ENCODE measurements around the gene MYOT. TPM values are rescaled to one million over a fixed set of nuclear protein-coding genes. Genes with fewer than 3 reads are reported as not detected.
"Not testable (repeated sequence)": the region's sequence is repeated elsewhere in the genome, so short reads cannot be mapped to it uniquely, and the experiment has no call there.

Gene MYOT
- total RNA-seq, 1 donor from 2014 or later, result not detected

DNA sequence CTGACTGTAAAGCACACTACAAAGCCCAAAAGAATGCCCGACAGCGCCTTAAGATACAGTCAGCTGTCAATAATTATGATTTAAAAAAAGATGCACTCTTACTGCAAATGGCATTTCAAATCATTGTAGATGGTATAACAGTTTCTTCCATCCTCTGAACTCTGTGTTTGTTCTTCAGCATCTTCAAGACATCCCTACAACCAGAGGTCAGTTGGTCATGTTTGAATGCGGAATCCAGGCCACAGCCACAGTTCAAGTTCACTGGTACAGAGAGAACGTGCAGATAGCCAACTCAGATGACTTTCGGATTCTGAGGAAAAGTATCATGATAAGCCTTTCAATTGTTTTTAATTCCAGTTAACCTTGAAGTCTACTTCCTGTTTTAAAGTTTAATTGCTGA, 8.7 kb upstream of the MYOT start:
- no peak for DNase-seq (ENCODE audit: low spot score)
- Mint-ChIP-seq H3K4me3 (ENCODE audit: low read depth) (no peak overlapping the region), H3K36me3 (ENCODE audit: low read depth) (no peaks in the 10 kb centered on the region), H3K4me1 (ENCODE audit: low read depth) (peaks cover 20% of the 10 kb centered on the region), H3K27ac (no peak overlapping the region), H3K27me3 (ENCODE audit: low read depth) (no peaks in the 10 kb centered on the region), H3K9me3 (no peaks in the 10 kb centered on the region)
- intact Hi-C loops (cut with micrococcal nuclease), result no loop called here

DNA sequence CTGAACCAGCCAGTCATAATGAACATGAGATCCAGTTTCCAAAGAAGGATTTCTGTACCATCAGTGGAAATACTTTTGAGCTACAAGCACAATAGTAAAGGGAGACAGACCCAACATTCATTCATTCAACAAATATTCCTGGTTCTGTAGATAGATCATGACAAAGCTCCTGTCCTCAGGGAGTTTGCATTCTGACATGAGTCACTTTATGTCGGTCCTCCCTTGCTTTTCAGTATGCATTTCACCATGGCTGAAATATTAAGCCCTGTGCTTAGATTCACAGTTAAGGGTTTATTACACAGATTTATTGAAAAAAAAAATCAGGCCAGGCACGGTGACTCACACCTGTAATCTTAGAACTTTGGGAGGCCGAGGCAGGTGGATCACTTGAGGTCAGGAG, 5.4 kb upstream of the MYOT start:
- no peaks in the 10 kb centered on the region for H3K27me3 Mint-ChIP-seq (ENCODE audit: low read depth)
- H3K27ac Mint-ChIP-seq, result no peak overlapping the region
- peaks cover 16% of the 10 kb centered on the region for H3K4me1 Mint-ChIP-seq (ENCODE audit: low read depth)
- no peak for DNase-seq (ENCODE audit: low spot score)
- H3K4me3 Mint-ChIP-seq (ENCODE audit: low read depth), result no peak overlapping the region
- intact Hi-C loops (cut with micrococcal nuclease), result no loop called here
- H3K9me3 Mint-ChIP-seq, result no peaks in the 10 kb centered on the region
- H3K36me3 Mint-ChIP-seq (ENCODE audit: low read depth), result no peaks in the 10 kb centered on the region

DNA sequence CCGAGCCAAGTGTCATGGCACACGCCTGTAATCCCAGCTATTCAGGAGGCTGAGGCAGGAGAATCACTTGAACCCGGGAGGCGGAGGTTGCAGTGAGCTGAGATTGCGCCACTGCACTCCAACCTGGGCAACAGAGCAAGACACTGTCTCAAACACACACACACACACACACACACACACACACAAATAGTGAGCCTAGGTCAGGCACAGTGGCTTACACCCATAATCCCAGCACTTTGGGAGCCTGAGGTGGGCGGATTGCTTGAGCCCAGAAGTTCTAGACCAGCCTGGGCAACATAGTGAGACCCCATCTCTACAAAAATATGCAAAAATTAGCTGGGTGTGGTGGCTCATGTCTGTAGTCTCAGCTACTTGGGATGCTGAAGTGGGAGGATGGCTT, 4.0 kb upstream of the MYOT start:
- H3K27me3 Mint-ChIP-seq (ENCODE audit: low read depth); H3K27ac Mint-ChIP-seq; intact Hi-C loops (cut with micrococcal nuclease); H3K4me3 Mint-ChIP-seq (ENCODE audit: low read depth); H3K9me3 Mint-ChIP-seq; H3K4me1 Mint-ChIP-seq (ENCODE audit: low read depth); H3K36me3 Mint-ChIP-seq (ENCODE audit: low read depth); DNase-seq (ENCODE audit: low spot score): not testable (repeated sequence)

DNA sequence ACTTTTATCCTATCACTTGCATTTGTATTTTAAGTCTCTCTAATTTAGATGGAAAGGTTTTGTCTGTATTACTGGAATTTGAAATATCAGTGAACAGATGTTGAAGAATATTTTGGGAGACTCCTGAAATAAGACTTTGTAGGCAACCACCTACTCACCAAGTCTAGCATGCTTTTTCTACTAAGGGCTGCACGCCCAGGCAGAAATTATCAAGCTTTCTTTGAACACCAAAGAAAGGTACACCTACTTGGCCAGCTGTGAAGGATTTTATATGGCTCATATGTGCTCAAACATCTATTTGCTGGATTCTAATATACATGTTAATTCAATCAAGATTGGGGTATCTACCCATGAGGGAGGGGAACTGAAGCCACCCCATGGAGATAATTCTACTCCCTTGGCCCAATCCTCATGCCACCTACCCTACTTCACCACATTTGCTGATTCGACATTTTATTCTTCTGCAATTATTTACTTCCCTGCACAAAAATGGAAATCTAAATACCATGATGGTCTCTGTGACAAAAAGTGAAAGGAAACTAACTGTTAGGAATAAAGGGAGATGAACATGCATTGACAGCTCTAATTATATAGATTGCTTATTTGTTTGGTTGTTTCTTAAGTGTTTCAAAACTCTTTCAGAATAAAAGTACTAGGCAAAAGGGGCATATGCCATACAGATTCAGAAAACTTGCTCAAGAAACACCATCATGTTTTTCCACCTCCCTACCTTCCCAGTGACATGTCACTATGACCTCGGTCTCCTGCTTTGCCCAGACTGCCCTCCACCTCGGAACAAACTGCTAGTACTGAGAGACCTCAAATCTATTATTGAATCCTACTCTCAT, 895 bp upstream of the MYOT start:
- no peak for DNase-seq (ENCODE audit: low spot score)
- Mint-ChIP-seq H3K4me1 (ENCODE audit: low read depth) (peaks cover 4% of the 10 kb centered on the region), H3K36me3 (ENCODE audit: low read depth) (no peaks in the 10 kb centered on the region), H3K4me3 (ENCODE audit: low read depth) (no peak overlapping the region), H3K27ac (no peak overlapping the region), H3K9me3 (no peaks in the 10 kb centered on the region), H3K27me3 (ENCODE audit: low read depth) (peaks cover 4% of the 10 kb centered on the region)
- intact Hi-C loops (cut with micrococcal nuclease), result no loop called here

DNA sequence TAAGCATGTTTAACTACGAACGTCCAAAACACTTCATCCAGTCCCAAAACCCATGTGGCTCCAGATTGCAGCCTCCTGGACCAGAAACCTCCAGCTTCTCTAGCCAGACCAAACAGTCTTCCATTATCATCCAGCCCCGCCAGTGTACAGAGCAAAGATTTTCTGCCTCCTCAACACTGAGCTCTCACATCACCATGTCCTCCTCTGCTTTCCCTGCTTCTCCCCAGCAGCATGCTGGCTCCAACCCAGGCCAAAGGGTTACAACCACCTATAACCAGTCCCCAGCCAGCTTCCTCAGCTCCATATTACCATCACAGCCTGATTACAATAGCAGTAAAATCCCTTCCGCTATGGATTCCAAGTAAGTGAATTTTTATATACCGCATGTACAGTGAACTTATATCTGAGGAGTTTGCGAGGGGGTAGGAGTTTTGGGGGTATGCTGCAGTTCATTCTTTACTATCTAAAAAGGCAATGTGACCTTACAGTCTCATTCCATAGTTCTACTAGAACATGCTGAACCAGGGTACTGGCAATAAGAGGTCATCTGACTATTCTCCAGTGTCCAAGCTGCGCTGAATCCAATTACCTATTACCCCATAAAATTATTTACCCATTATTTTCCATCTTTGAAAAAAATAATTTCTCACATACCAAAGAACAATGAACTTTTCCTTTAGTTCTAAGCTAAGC, 3.1 kb downstream of the MYOT start:
- DNase-seq (ENCODE audit: low spot score), result no peak
- H3K27ac Mint-ChIP-seq, result no peak overlapping the region
- H3K36me3 Mint-ChIP-seq (ENCODE audit: low read depth), result no peaks in the 10 kb centered on the region
- H3K4me3 Mint-ChIP-seq (ENCODE audit: low read depth), result no peak overlapping the region
- H3K27me3 Mint-ChIP-seq (ENCODE audit: low read depth), result peaks cover 7% of the 10 kb centered on the region
- intact Hi-C loops (cut with micrococcal nuclease), result no loop called here
- H3K9me3 Mint-ChIP-seq, result no peaks in the 10 kb centered on the region
- H3K4me1 Mint-ChIP-seq (ENCODE audit: low read depth), result no peaks in the 10 kb centered on the region

DNA sequence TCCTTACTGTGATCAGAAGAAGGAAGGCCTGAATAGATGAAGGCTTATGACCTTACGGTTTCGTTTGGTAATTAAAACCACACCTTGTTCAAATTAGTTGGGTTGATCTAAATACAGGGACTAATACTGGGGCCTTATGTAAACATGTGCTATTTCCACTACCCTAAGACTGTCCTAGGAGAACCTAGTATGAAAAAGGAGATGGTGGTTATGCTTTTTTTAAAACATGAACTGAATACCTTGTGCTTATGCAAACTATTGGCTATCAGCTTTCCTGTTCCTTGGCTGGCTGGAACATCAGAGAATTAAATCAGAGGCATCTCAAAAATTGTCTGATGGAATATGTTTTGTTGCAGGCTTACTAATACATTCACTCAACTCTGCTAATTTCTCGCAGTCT, 3.9 kb downstream of the MYOT start:
- no peaks in the 10 kb centered on the region for H3K9me3 Mint-ChIP-seq
- H3K4me3 Mint-ChIP-seq (ENCODE audit: low read depth), result no peak overlapping the region
- intact Hi-C loops (cut with micrococcal nuclease), result no loop called here

DNA sequence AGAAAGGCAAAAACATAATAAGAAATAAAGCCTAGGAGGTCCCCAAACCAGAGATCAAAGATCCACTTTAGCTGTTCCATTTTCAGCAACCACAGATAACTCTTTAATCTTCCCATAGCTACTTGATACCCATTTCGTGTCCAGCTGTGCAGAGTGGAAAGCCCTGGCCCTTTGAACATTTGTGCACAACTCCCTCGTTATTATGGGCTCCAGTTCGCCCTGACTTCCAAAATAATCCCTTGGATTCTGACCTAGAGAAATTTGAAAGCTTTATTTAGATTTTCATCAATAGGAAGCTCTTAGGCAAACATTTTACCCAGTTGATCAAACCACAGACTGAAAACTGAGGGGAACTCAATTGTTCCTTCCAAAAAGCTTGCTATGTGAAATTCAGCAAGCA, 4.8 kb downstream of the MYOT start:
- H3K27ac Mint-ChIP-seq, result no peak overlapping the region
- DNase-seq (ENCODE audit: low spot score), result no peak
- H3K4me3 Mint-ChIP-seq (ENCODE audit: low read depth), result no peak overlapping the region
- no peaks in the 10 kb centered on the region for H3K36me3 Mint-ChIP-seq (ENCODE audit: low read depth)
- peaks cover 7% of the 10 kb centered on the region for H3K27me3 Mint-ChIP-seq (ENCODE audit: low read depth)
- intact Hi-C loops (cut with micrococcal nuclease), result no loop called here
- H3K9me3 Mint-ChIP-seq, result no peaks in the 10 kb centered on the region
- no peaks in the 10 kb centered on the region for H3K4me1 Mint-ChIP-seq (ENCODE audit: low read depth)

More for the DNA sequence above, 3.9 kb downstream of the MYOT start:
- H3K4me1 Mint-ChIP-seq (ENCODE audit: low read depth), result no peaks in the 10 kb centered on the region
- no peak for DNase-seq (ENCODE audit: low spot score)
- H3K36me3 Mint-ChIP-seq (ENCODE audit: low read depth), result no peaks in the 10 kb centered on the region
- no peak overlapping the region for H3K27ac Mint-ChIP-seq
- peaks cover 7% of the 10 kb centered on the region for H3K27me3 Mint-ChIP-seq (ENCODE audit: low read depth)

DNA sequence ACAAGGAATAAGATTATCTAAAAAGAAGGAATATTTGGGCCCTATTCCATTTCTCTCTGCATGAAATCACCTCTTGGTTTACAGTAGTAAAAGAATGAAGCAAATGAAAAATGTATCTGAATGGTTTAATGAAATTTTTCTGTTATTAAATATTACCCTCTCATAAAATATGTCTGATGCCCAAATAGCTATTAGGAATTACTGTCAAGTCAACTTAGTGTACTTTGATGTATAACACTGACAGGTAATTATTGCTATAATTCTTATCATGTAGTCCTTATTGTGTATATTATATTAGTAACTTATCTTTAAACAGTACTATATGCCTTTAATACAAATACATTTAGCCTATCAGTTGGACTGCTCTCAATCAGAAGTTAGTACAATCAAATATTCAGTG, 8.4 kb downstream of the MYOT start:
- Mint-ChIP-seq H3K27ac (no peak overlapping the region), H3K4me3 (ENCODE audit: low read depth) (no peak overlapping the region), H3K4me1 (ENCODE audit: low read depth) (no peaks in the 10 kb centered on the region), H3K36me3 (ENCODE audit: low read depth) (no peaks in the 10 kb centered on the region), H3K27me3 (ENCODE audit: low read depth) (peaks cover 3% of the 10 kb centered on the region), H3K9me3 (no peaks in the 10 kb centered on the region)
- intact Hi-C loops (cut with micrococcal nuclease), result no loop called here
- DNase-seq (ENCODE audit: low spot score), result no peak

DNA sequence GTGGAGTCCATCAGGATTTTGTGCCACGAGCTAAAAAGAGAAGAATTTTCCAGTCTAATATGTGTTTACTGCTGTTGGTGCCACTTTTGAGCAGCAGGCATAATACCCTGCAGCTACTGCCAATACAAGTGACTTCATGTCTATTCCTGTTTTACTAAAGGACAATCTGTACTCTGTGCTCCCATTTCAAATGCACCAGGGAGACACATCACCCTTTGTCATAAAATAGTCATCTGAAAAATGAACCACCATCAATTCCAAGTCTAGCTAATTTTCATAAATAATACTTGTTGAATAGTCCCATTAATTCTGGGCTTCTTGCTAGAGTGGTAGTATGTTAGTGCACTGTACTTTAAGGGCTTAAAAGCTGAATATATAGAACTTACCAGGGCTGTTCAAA, 12.7 kb downstream of the MYOT start:
- Mint-ChIP-seq H3K4me1 (ENCODE audit: low read depth) (no peaks in the 10 kb centered on the region), H3K27me3 (ENCODE audit: low read depth) (no peaks in the 10 kb centered on the region), H3K9me3 (no peaks in the 10 kb centered on the region), H3K27ac (no peak overlapping the region), H3K4me3 (ENCODE audit: low read depth) (no peak overlapping the region), H3K36me3 (ENCODE audit: low read depth) (no peaks in the 10 kb centered on the region)
- no peak for DNase-seq (ENCODE audit: low spot score)
- intact Hi-C loops (cut with micrococcal nuclease), result loop anchor here (10.0 kb wide), 1 partner anchor 154 kb away; the partner anchor contains the start of gene FAM13B

DNA sequence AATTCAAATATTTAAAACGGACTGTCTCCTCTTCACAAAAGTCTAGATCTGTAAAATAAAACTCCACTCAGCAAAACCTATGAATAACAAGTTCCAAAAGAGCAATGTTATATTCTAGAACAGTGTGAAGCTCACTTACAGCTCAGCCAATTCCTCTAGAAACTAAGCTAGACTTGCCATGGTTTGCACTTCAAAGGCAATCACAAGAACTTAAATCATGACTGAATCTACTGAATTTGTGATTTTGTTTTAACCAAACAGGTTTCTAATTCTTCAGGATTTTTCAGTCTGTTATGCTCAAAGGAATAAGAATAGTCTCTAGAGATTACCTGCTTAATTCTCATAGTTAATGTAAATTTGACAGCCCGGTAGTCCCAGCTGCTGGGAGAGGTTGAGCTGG, 20.2 kb downstream of the MYOT start:
- Mint-ChIP-seq H3K4me3 (ENCODE audit: low read depth) (no peak overlapping the region), H3K36me3 (ENCODE audit: low read depth) (peaks cover 5% of the 10 kb centered on the region), H3K4me1 (ENCODE audit: low read depth) (peaks cover 17% of the 10 kb centered on the region), H3K9me3 (no peaks in the 10 kb centered on the region), H3K27ac (no peak overlapping the region), H3K27me3 (ENCODE audit: low read depth) (no peaks in the 10 kb centered on the region)
- no peak for DNase-seq (ENCODE audit: low spot score)
- intact Hi-C loops (cut with micrococcal nuclease), result loop anchor here (5.0 to 10.0 kb wide), 2 partner anchors 136 to 147 kb away; partner anchors contain the start of genes FAM13B and HNRNPA0

DNA sequence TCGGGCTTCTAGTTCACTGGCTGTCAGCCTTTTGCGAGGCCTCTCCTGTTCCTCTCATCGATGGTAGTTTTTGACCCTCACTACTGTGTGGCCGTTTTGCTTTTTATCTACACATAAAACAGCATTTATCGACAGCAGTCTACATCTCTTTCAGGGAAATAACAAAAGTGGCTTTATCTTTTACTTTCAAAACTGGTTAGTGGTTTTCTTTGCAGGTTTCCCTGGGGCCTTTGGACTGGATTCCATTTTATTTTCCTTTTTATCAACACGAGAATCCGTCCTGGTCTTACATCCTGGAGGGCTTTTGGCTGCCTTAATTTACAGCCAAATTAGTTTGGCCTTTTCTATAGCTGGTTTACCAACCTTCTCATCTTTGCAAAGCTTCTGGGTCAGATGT, 20.8 kb downstream of the MYOT start:
- H3K4me3 Mint-ChIP-seq (ENCODE audit: low read depth), result peak overlapping the region; percentile 85
- intact Hi-C loops (cut with micrococcal nuclease), result loop anchor here (5.0 to 10.0 kb wide), 2 partner anchors 136 to 146 kb away; partner anchors contain the start of genes FAM13B and HNRNPA0
- H3K4me1 Mint-ChIP-seq (ENCODE audit: low read depth), result peaks cover 17% of the 10 kb centered on the region
- peak overlapping the region; percentile 91 for H3K27ac Mint-ChIP-seq
- DNase-seq (ENCODE audit: low spot score), result no peak
- H3K27me3 Mint-ChIP-seq (ENCODE audit: low read depth), result no peaks in the 10 kb centered on the region
- H3K9me3 Mint-ChIP-seq, result no peaks in the 10 kb centered on the region
- peaks cover 5% of the 10 kb centered on the region for H3K36me3 Mint-ChIP-seq (ENCODE audit: low read depth)

DNA sequence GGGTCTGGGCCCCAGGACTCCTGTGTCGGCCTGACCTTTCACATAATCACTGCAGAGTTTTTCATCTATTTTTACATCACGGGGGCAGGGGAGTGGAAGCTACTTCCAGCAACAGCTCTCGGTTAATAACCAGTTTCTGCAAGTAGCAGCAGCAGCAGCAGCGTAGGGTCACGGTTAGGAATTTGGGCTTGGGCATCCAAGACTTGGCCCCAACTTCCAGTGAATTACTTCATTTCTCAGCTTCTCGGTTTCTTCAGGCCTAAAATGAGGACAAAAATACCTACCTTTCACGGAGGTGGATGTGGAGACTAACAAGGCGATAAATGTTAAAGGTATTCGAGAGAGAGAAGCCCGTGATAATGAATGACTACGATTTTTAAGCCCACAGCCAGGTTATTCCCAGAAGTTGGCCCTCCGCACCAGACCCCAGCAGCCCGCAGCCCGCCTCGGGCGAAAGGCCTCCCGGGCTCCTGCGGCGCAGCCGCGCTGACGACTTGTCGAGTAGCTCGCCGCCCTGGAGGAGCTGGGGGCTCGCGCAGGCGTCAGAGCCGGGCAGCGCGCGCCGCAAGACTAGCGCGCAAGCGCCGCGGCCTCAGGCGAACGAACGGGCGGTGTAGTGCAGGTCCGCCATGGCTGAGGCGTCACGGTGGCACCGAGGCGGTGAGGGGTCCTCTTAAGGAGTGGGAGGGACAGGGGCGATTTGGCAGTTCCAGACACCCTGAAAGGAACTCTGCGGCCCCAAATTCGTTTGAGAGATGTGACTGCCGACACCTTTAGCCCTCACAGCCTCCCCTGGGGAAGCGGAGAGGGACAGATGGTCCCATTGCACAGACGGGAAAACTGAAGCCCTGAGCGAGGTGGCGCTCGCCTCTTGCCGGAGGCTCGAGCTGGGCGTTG, 21.5 kb downstream of the MYOT start, which contains the start of gene PKD2L2:
PKD2L2 (plus strand) TSS at position 595 of the 897 bp plus-strand sequence; CDS start at position 630, 35 bp downstream.
- intact Hi-C loops (cut with micrococcal nuclease), result loop anchor here (5.0 to 10.0 kb wide), 2 partner anchors 137 to 146 kb away; partner anchors contain the start of genes FAM13B and HNRNPA0
- Mint-ChIP-seq H3K9me3 (no peaks in the 10 kb centered on the region), H3K4me3 (ENCODE audit: low read depth) (peak within 1 kb of the TSS; percentile 85)

More for the DNA sequence above, 21.5 kb downstream of the MYOT start, which contains the start of gene PKD2L2:
- H3K27me3 Mint-ChIP-seq (ENCODE audit: low read depth), result no peaks in the 10 kb centered on the region
- peaks cover 17% of the 10 kb centered on the region for H3K4me1 Mint-ChIP-seq (ENCODE audit: low read depth)
- DNase-seq (ENCODE audit: low spot score), result peak; percentile 80
- peak within 1 kb of the TSS; percentile 91 for H3K27ac Mint-ChIP-seq
- H3K36me3 Mint-ChIP-seq (ENCODE audit: low read depth), result peaks cover 5% of the 10 kb centered on the region
